Measurements from ENCODE around the gene DLX5.

Gene DLX5

GRCh38 chr7:96993980-96994379, 30.7 kb downstream of the DLX5 start:
- H3K27me3 ChIP-seq (ENCODE audit: control insufficient read depth, insufficient read depth, low read length), result peaks cover 11% of the 10 kb centered on the region
- H3K27ac ChIP-seq, result no peak overlapping the region
- no peak overlapping the region for H2AFZ ChIP-seq

GRCh38 chr7:96993094-96993865, 31.4 kb downstream of the DLX5 start:
- Histone ChIP-seq H3K79me2 (no peaks in the 10 kb centered on the region), H3K9ac (no peak overlapping the region), H3K4me1 (no peaks in the 10 kb centered on the region), H3K36me3 (ENCODE audit: control insufficient read depth, insufficient read depth, low read length) (no peaks in the 10 kb centered on the region), H2AFZ (no peak overlapping the region), H3K4me2 (ENCODE audit: low read length) (no peak overlapping the region), H3K4me3 (ENCODE audit: low read depth, low read length) (no peak overlapping the region), H3K27me3 (ENCODE audit: control insufficient read depth, insufficient read depth, low read length) (peaks cover 11% of the 10 kb centered on the region), H3K27ac (no peak overlapping the region), H3K9me3 (ENCODE audit: control insufficient read depth, low read length) (no peaks in the 10 kb centered on the region)
- TF ChIP-seq, protein P1, sequence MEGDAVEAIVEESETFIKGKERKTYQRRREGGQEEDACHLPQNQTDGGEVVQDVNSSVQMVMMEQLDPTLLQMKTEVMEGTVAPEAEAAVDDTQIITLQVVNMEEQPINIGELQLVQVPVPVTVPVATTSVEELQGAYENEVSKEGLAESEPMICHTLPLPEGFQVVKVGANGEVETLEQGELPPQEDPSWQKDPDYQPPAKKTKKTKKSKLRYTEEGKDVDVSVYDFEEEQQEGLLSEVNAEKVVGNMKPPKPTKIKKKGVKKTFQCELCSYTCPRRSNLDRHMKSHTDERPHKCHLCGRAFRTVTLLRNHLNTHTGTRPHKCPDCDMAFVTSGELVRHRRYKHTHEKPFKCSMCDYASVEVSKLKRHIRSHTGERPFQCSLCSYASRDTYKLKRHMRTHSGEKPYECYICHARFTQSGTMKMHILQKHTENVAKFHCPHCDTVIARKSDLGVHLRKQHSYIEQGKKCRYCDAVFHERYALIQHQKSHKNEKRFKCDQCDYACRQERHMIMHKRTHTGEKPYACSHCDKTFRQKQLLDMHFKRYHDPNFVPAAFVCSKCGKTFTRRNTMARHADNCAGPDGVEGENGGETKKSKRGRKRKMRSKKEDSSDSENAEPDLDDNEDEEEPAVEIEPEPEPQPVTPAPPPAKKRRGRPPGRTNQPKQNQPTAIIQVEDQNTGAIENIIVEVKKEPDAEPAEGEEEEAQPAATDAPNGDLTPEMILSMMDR (IDR thresholded peaks at IDR 0.05), result no peak

More at GRCh38 chr7:96993980-96994379, 30.7 kb downstream of the DLX5 start:
- H3K9ac ChIP-seq, result no peak overlapping the region
- no peaks in the 10 kb centered on the region for H3K9me3 ChIP-seq (ENCODE audit: control insufficient read depth, low read length)
- H3K4me1 ChIP-seq, result no peaks in the 10 kb centered on the region
- H3K4me2 ChIP-seq (ENCODE audit: low read length), result no peak overlapping the region
- H3K4me3 ChIP-seq (ENCODE audit: low read depth, low read length), result no peak overlapping the region
- no peaks in the 10 kb centered on the region for H3K36me3 ChIP-seq (ENCODE audit: control insufficient read depth, insufficient read depth, low read length)
- no peaks in the 10 kb centered on the region for H3K79me2 ChIP-seq
- TF ChIP-seq, protein P1 (IDR thresholded peaks at IDR 0.05), result no peak

- no peaks in the 10 kb centered on the region for H3K4me1 ChIP-seq
- H3K36me3 ChIP-seq (ENCODE audit: control insufficient read depth, insufficient read depth, low read length), result no peaks in the 10 kb centered on the region
- TF ChIP-seq, protein P1 (IDR thresholded peaks at IDR 0.05), result no peak
- H3K79me2 ChIP-seq, result no peaks in the 10 kb centered on the region
- no peak overlapping the region for H3K4me3 ChIP-seq (ENCODE audit: low read depth, low read length)
- H2AFZ ChIP-seq, result no peak overlapping the region
- H3K9ac ChIP-seq, result no peak overlapping the region
- H3K27ac ChIP-seq, result no peak overlapping the region
- H3K9me3 ChIP-seq (ENCODE audit: control insufficient read depth, low read length), result no peaks in the 10 kb centered on the region
- peaks cover 15% of the 10 kb centered on the region for H3K27me3 ChIP-seq (ENCODE audit: control insufficient read depth, insufficient read depth, low read length)
- no peak overlapping the region for H3K4me2 ChIP-seq (ENCODE audit: low read length)
These were observed 32.2 kb downstream of the DLX5 start for GRCh38 chr7:96992192-96993005.

DNA sequence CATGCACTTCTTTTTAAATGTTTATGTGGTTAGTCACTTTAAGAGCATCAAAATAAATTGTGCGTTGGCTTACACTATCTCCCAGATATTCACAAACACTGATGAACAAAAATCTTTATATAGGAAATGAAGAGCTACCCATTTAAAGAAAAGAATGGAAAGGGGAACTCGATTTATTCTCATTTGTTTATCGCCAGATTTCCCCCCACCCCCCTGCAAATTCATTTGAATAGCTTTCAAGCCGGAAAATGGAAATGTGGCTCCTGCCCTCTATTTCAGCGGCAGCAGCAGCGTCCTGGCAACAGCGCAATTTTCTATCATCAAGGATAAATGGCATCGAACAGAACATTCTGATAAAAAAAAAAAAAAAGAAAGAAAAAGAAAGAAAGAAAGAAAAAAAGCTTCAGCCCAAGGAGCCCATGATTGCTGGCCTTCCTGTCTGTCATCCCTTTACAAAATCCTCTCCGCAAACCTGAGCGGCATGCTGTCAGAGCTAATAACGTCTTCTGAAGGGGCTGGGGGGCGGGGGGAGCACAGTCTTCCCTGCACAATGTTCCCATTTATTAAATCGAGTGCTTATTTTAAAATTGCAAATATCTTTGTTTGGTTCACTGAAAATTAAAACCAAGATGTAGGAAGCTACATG, 33.0 kb downstream of the DLX5 start:
- Histone ChIP-seq H3K4me2 (ENCODE audit: low read length) (no peak overlapping the region), H3K27ac (no peak overlapping the region), H3K36me3 (ENCODE audit: control insufficient read depth, insufficient read depth, low read length) (no peaks in the 10 kb centered on the region), H3K4me1 (no peaks in the 10 kb centered on the region), H3K4me3 (ENCODE audit: low read depth, low read length) (no peak overlapping the region), H3K79me2 (no peaks in the 10 kb centered on the region), H3K9me3 (ENCODE audit: control insufficient read depth, low read length) (no peaks in the 10 kb centered on the region), H2AFZ (no peak overlapping the region), H3K27me3 (ENCODE audit: control insufficient read depth, insufficient read depth, low read length) (peaks cover 15% of the 10 kb centered on the region), H3K9ac (no peak overlapping the region)
- TF ChIP-seq, protein P1 (IDR thresholded peaks at IDR 0.05), result no peak
